Neuron (in vitro differentiated cells): ENCODE measurements around the gene ARHGEF38.
"Not testable (repeated sequence)": the region's sequence is repeated elsewhere in the genome, so short reads cannot be mapped to it uniquely, and the experiment has no call there.

ENCODE experiments used
- H2AFZ ChIP-seq: one replicate; pipeline ENCODE4 v1.6.1; 2013; ENCODE audit warnings: low read depth, mild to moderate bottlenecking, inconsistent platforms, low read length, moderate library complexity
- H3K27me3 ChIP-seq: one replicate; pipeline ENCODE4 v1.6.1; 2013; ENCODE audit warnings: low read length; ENCODE audit not compliant: insufficient read depth
- H3K36me3 ChIP-seq: one replicate; pipeline ENCODE4 v1.6.1; 2013; ENCODE audit warnings: low read length; ENCODE audit not compliant: insufficient read depth
- H3K4me1 ChIP-seq: one replicate; pipeline ENCODE4 v1.6.1; 2013; ENCODE audit warnings: low read length; ENCODE audit not compliant: insufficient read depth
- H3K4me3 ChIP-seq: 2 replicates; pipeline ENCODE4 v1.5.1; 2013; ENCODE audit warnings: mild to moderate bottlenecking, low read length, moderate library complexity
- H3K9me3 ChIP-seq: one replicate; pipeline ENCODE4 v1.6.1; 2013; ENCODE audit warnings: low read length

The ARHGEF38 gene

DNA sequence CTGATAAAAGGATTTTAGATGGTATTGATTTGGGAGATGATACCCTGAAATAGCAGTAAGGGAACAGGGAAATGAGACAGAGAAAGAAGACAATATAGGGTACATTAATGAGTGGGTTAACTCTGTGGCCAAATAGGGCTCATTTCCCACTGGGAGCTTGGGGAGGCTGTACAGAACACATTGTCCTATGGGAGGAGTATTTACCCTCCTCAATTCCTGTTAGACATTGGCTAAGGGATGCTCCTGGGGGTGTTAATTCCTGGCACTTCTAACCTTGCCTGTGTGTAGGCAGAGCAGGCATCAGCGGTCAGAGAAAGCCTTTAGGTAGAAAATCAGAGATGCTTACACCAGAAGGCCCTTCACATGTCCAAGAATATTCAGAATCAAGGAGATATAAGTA is 49.0 kb downstream of the ARHGEF38 start:
- H3K4me3 ChIP-seq: no peak overlapping the region
- peaks cover 23% of the 10 kb centered on the region for H3K27me3 ChIP-seq
- H3K4me1 ChIP-seq: no peaks in the 10 kb centered on the region
- H2AFZ ChIP-seq: no peak overlapping the region
- H3K9me3 ChIP-seq: no peaks in the 10 kb centered on the region
- H3K36me3 ChIP-seq: no peaks in the 10 kb centered on the region

- Histone ChIP-seq H3K4me3 (no peak overlapping the region), H3K36me3 (no peaks in the 10 kb centered on the region), H3K4me1 (no peaks in the 10 kb centered on the region), H3K9me3 (no peaks in the 10 kb centered on the region), H2AFZ (no peak overlapping the region), H3K27me3 (peaks cover 19% of the 10 kb centered on the region)
Observed at GRCh38 chr4:105603158-105603557, 50.7 kb downstream of the ARHGEF38 start.

GRCh38 chr4:105605493-105605892 is 53.1 kb downstream of the ARHGEF38 start:
- Histone ChIP-seq H3K4me1 (no peaks in the 10 kb centered on the region), H3K27me3 (peaks cover 10% of the 10 kb centered on the region), H2AFZ (no peak overlapping the region), H3K9me3 (no peaks in the 10 kb centered on the region), H3K36me3 (no peaks in the 10 kb centered on the region), H3K4me3 (no peak overlapping the region)

- H2AFZ ChIP-seq: no peak overlapping the region
- H3K27me3 ChIP-seq: peaks cover 3% of the 10 kb centered on the region
- no peak overlapping the region for H3K4me3 ChIP-seq
- no peaks in the 10 kb centered on the region for H3K36me3 ChIP-seq
- H3K9me3 ChIP-seq: no peaks in the 10 kb centered on the region
- no peaks in the 10 kb centered on the region for H3K4me1 ChIP-seq
Observed at GRCh38 chr4:105607876-105608275, 55.5 kb downstream of the ARHGEF38 start.

GRCh38 chr4:105609819-105610218 is 57.4 kb downstream of the ARHGEF38 start:
- not testable (repeated sequence) for H3K27me3 ChIP-seq, H2AFZ ChIP-seq, H3K36me3 ChIP-seq, H3K4me1 ChIP-seq, H3K4me3 ChIP-seq, H3K9me3 ChIP-seq

- Histone ChIP-seq H3K27me3 (peaks cover 3% of the 10 kb centered on the region), H2AFZ (no peak overlapping the region), H3K9me3 (no peaks in the 10 kb centered on the region), H3K4me1 (no peaks in the 10 kb centered on the region), H3K36me3 (no peaks in the 10 kb centered on the region), H3K4me3 (no peak overlapping the region)
Observed at GRCh38 chr4:105613306-105613705, 60.9 kb downstream of the ARHGEF38 start.

DNA sequence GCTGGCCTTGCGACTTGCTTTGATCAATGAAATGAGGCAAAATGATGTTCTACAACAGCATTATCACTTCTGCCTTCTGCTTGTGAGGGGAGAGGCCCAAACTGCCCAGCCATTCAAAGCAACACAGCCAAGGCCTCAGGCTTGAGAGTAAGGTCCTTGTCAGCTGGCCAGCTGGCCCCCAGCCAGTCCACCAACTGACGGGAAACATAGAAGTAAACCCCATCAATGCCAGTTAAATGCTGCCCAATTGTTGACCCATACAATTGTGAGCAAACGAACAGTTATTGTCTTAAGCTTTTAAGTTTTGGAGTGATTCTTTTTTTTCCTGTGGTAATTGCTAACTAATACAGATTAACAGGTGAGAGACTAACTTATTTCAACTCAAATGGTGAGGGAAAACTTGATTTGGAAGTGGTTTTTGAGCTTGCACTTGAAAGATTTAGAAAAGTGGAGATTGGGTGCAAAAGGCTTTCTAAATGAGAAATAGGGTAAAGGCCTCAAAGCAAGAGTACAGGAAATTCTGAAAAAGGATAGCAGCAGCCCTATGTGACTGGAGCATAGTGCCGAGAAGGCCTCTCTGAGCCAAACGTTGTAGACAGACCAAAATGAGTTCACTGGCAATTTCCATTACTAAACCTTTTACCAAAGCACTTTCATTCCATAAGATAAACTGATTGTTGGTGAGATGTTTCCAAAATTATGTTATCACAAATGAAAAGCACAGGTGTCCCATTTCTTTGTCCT is 66.9 kb downstream of the ARHGEF38 start:
- H3K9me3 ChIP-seq: no peaks in the 10 kb centered on the region
- H3K4me3 ChIP-seq: no peak overlapping the region
- H3K36me3 ChIP-seq: no peaks in the 10 kb centered on the region
- peaks cover 30% of the 10 kb centered on the region for H3K27me3 ChIP-seq
- H3K4me1 ChIP-seq: no peaks in the 10 kb centered on the region
- H2AFZ ChIP-seq: no peak overlapping the region

GRCh38 chr4:105620640-105621323 is 68.4 kb downstream of the ARHGEF38 start:
- Histone ChIP-seq H3K4me3 (no peak overlapping the region), H3K4me1 (no peaks in the 10 kb centered on the region), H3K36me3 (no peaks in the 10 kb centered on the region), H3K9me3 (no peaks in the 10 kb centered on the region), H3K27me3 (peaks cover 39% of the 10 kb centered on the region), H2AFZ (no peak overlapping the region)

GRCh38 chr4:105622269-105622668 is 69.8 kb downstream of the ARHGEF38 start:
- H3K9me3 ChIP-seq: no peaks in the 10 kb centered on the region
- peaks cover 49% of the 10 kb centered on the region for H3K27me3 ChIP-seq
- H3K4me1 ChIP-seq: no peaks in the 10 kb centered on the region
- H3K36me3 ChIP-seq: no peaks in the 10 kb centered on the region
- no peak overlapping the region for H2AFZ ChIP-seq
- no peak overlapping the region for H3K4me3 ChIP-seq

GRCh38 chr4:105623099-105623498 is 70.7 kb downstream of the ARHGEF38 start:
- Histone ChIP-seq H3K4me3 (no peak overlapping the region), H2AFZ (no peak overlapping the region), H3K4me1 (peaks cover 4% of the 10 kb centered on the region), H3K9me3 (no peaks in the 10 kb centered on the region), H3K36me3 (no peaks in the 10 kb centered on the region), H3K27me3 (peaks cover 53% of the 10 kb centered on the region)

GRCh38 chr4:105624530-105624929 is 72.1 kb downstream of the ARHGEF38 start:
- Histone ChIP-seq H3K36me3 (no peaks in the 10 kb centered on the region), H2AFZ (no peak overlapping the region), H3K27me3 (peaks cover 64% of the 10 kb centered on the region), H3K4me1 (peaks cover 4% of the 10 kb centered on the region), H3K9me3 (no peaks in the 10 kb centered on the region), H3K4me3 (no peak overlapping the region)

GRCh38 chr4:105625214-105625613 is 72.8 kb downstream of the ARHGEF38 start:
- H3K36me3 ChIP-seq: no peaks in the 10 kb centered on the region
- no peaks in the 10 kb centered on the region for H3K9me3 ChIP-seq
- no peak overlapping the region for H3K4me3 ChIP-seq
- peaks cover 59% of the 10 kb centered on the region for H3K27me3 ChIP-seq
- no peak overlapping the region for H2AFZ ChIP-seq
- peaks cover 4% of the 10 kb centered on the region for H3K4me1 ChIP-seq

DNA sequence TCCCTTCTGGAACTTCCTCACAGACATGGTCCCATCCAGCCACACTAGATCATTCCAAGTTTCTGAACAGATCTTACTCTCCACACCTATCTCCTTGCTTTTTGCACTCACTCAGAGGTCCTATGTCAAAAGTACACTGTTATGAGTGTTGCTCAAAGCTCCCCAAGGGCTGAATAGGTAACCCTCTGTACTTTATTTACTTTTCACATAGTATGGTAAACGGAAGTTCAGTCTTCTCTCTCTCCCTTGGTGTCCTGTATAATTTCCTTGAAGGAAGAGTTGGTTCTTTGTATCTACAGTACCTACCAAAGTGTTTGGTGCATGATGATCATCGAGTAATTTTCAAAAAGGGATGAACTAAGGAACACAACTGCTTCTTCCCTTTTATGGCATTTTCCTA is 74.4 kb downstream of the ARHGEF38 start:
- Histone ChIP-seq H3K4me3 (no peak overlapping the region), H3K9me3 (no peaks in the 10 kb centered on the region), H3K4me1 (peaks cover 4% of the 10 kb centered on the region), H2AFZ (no peak overlapping the region), H3K36me3 (no peaks in the 10 kb centered on the region), H3K27me3 (peaks cover 65% of the 10 kb centered on the region)
